Activated CD4-positive, alpha-beta T cell treated with anti-CD3 and anti-CD28 coated beads, Interleukin-2, amount 50 U/mL, for 1 hour (primary cell): ENCODE results near the gene PGLYRP3.

Source experiments
- DNase-seq: peaks from one replicate; pipeline ENCODE4 v3.0.0-alpha.2; 2020

Gene PGLYRP3, protein sequence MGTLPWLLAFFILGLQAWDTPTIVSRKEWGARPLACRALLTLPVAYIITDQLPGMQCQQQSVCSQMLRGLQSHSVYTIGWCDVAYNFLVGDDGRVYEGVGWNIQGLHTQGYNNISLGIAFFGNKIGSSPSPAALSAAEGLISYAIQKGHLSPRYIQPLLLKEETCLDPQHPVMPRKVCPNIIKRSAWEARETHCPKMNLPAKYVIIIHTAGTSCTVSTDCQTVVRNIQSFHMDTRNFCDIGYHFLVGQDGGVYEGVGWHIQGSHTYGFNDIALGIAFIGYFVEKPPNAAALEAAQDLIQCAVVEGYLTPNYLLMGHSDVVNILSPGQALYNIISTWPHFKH

DNA sequence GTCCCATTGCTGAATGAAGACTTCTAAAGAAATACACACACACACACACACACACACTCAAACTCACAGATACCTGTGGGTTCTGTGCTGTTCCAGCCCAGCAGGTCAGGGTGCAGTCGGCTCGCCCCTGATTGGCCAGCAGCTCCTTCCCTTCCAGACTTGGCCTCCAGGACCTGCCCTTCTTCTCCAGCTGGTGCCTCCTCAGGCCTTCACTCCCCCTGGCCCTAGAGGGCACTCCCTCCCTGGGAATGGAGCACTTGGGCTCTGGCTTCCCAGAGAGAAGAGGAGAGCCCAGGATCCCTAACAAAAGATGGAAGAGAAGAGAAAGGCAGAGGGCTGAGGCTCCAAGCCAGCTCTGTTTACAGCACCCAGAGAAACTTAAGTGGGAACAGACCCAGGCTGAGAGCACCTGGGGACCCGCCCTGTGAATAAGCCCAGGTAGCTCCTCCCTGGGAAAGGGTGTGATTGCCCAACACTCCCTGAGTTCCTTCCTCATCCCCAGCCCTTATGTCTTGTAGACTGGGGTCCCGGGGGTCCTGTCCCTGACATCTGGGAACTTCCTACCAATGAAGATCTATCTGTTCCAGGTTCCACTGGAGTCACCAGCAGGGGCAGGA lies at the start of gene PGLYRP3:
TSS of gene PGLYRP3 (minus strand) at position 383 of the 617 bp plus-strand sequence. CDS start 2,287 bp downstream, outside the sequence.
- no peak for DNase-seq

DNA sequence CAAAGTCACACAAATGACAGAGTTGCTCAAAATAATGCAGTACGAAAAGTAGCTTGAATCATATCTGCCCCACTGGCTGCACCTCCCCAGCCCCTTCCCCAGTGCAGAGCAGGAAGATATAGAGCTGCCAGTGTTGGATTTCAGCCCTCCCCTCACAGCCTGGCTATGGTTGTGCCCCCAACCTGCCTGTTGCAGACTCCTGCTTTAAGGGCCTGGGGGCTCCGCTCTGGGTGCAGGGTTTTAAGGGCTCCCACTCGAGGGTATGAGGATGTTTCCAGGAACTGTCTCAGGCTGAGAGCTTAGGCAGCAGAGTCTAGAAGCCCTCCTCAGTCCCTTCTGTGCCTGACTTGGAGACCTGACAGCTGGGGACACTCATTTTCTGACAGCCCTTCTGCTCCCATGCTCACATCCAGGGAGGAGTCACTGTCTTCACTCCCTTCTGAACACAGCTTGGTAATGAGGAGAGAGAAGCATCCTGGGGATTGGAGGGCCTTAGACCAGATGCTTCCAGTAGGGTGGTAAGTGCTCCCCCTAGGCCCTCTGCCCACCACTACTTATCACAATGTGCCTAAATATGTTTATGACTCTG lies 49.5 kb upstream of the PGLYRP3 start:
- no peak for DNase-seq

DNA sequence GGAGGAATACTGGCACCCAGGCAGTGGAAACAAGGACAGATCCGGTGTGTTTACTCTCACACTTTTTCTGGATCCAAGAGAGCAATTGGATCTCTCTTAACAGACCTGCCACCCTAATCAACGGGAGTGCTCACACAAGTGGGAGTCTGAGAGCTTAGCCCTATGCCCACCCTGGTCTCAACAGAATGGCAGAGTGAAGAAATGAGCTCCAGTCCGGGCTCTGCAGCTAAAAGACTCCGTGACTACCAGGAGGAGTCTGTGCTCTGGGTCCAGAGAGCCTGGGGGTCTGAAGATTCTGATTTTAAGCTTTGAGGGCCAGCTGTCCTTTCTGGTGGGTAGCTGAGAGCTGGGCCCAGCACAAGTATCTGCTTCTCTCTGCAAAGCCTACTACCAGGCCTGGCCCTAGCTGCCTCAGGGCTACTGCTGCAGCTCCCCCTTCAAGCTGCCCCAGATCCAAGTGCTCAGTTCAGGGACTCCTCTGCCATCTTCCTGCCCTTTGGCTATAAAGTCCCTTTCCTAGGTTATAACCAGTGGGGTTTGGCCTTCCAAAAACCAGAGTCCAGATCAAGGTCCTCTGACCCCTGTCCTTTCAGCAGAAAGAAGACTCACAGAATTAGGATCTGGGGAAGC lies 48.8 kb upstream of the PGLYRP3 start:
- DNase-seq: no peak

DNA sequence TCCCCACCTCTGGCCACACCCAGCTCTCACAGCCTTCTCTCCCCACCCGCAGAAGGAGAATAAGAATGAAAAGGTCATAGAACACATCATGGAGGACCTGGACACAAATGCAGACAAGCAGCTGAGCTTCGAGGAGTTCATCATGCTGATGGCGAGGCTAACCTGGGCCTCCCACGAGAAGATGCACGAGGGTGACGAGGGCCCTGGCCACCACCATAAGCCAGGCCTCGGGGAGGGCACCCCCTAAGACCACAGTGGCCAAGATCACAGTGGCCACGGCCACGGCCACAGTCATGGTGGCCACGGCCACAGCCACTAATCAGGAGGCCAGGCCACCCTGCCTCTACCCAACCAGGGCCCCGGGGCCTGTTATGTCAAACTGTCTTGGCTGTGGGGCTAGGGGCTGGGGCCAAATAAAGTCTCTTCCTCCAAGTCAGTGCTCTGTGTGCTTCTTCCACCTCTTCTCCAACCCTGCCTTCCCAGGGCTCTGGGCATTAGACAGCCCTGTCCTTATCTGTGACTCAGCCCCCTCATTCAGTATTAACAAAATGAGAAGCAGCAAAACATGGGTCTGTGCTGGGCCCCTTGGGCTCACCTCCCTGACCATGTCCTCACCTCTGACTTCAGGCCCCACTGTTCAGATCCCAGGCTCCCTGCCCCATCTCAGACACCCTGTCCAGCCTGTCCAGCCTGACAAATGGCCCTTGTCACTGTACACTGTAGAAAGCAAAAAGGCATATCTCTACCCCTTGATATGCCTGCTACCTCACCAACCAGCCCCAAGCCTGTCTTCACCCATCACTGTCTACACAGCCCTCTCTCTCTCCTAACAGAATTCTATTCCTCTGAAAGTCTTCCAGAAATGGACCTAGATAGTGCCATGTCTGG lies 48.1 kb upstream of the PGLYRP3 start:
- DNase-seq: no peak

DNA sequence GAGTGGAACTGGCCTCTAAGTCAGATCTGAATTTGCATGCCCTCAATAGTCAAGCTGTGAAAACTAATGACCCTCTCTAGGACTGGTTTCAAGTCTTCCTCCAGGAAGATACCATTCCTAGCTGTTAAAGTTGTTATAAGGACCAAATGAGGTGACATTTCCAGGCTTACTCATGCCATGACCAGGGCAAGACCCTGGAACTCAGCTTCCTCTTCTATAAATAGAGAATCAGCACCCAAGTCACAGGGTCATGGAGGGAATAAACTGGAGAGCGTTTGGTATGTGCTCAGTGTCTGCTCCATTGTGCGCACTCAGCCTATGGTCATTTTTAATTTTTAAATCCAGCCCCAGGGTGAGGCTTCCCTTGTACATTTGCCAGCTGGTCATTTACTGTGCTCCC lies 47.4 kb upstream of the PGLYRP3 start:
- no peak for DNase-seq

DNA sequence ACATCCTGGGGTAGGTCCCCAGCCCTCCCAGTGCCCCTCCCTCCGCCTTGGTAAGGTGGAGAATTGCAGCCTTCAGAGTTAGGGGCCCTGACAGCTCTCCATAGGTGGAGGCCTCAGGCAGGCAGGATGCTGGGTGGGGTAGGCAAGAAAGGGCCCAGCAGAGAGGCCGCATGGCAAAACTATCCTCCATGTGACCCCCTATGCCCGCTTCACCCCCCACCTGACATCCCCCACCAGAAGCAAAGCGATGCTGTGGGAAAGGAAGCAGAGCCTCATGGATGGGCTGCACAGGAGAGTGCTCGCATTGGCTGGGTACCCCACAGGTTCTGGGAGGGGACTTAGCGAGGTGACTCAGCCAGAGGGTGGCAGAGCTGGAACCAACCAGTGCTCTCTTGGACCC lies 46.5 kb upstream of the PGLYRP3 start:
- DNase-seq: no peak

DNA sequence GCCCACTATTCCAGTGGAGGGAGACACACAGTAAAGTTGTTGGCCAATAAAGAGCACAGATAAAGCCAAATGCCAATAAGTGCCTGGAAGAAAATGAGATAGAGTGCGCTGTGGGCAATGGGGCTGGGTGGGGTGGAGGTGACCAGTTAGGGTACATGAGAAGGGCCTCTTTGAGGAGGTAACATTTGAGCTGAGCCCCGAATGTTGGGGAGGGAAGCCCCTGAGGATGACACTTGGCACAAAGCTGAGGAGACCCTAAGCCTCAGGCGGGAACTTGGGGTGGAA lies 45.9 kb upstream of the PGLYRP3 start:
- DNase-seq: no peak

DNA sequence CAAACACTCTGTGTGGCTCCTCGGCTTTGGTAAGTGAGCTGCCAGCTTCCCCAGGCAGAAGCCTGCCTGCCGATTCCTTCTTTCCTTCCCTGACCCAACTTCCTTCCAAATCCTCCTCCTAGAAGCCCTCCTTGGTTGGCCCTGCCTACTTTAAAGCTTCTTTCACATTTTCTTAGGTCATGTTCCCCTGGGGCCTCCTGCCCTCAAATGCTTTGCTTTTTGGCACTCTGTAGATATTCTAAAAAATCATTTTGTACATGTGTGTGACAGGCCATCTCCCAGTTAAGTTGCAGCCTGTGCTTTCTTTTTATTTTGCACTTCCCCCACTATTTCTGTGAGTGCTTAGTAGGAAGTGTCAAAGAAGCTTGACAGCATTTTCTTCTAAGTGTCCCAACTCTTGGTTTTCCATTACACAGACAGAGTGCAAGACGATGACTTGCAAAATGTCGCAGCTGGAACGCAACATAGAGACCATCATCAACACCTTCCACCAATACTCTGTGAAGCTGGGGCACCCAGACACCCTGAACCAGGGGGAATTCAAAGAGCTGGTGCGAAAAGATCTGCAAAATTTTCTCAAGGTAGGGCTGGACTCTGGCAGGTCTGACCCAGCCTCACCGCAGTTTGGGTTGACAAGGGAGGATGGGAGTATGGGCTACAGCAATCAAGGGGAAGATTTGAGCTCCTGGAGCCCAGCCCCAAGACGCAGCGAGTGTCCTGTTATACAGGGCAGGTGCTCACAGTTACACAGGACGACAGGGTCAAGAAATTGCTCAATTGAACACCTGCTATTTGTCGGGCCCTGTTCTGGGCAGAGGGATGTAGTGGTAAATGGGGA lies 45.3 kb upstream of the PGLYRP3 start, which contains the start of gene S100A9:
TSS of gene S100A9 (plus strand) at position 2 of the 838 bp plus-strand sequence. CDS start at position 432, 430 bp downstream.
- no peak for DNase-seq

DNA sequence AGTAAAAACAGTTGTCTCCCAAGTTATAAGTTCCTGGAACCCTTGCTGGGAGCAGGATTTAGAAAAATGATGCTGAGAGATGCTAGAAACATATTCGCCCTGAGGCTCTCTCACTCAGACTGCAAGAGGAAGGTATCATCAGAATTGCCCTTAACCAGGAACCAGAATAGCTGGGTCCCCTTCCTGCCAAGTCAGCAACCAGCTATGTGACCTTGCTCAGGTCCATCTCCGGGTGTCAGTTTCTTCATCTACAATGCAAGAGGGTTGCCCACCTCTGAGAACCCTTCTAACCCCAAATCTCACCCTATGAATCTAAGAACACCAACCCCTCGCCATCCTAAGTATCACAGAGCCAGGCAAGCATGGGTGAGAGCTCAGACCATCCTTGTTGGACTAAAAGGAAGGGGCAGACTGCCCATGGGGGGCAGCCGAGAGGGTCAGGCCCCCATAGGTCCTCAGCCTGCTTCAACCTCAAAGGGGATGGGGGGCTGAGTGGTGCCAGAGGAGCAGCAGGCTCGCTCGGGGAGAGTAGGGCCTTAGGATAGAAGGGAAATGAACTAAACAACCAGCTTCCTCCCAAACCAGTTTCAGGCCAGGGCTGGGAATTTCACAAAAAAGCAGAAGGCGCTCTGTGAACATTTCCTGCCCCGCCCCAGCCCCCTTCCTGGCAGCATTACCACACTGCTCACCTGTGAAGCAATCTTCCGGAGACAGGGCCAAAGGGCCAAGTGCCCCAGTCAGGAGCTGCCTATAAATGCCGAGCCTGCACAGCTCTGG lies 44.5 kb upstream of the PGLYRP3 start:
- DNase-seq: no peak

DNA sequence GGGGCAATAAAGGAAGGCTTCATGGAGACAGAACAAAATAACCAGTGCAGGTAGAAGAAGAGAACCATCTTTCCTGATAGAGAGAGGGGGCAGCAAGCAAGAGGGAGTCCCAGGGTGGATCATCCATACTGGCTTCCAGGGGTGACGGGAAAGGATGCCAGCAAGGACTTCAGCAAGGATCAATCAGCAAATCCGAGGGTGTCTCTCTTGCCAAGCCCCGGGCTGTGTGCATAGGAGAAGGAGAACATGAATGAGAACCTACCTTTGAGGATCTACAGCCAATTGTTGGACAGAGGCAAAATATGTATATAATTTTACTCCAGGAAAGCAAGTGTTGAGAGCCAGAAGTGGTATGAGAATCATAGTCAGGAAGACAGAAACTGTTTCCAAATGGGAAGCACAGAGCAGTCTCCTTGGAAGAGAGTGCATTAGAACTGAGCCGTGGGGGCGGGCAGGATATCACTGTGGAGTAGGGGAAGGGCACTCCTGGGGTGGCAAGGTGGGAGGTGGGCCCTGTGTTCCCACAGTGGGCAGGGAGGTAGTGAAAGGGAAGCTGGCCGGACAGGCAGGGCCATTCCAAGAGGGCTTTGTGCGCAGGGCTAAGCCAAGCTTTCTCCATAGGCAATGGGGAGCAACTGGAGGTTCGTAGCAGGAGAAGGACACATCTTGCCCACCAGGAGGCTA lies 43.8 kb upstream of the PGLYRP3 start:
- no peak for DNase-seq

DNA sequence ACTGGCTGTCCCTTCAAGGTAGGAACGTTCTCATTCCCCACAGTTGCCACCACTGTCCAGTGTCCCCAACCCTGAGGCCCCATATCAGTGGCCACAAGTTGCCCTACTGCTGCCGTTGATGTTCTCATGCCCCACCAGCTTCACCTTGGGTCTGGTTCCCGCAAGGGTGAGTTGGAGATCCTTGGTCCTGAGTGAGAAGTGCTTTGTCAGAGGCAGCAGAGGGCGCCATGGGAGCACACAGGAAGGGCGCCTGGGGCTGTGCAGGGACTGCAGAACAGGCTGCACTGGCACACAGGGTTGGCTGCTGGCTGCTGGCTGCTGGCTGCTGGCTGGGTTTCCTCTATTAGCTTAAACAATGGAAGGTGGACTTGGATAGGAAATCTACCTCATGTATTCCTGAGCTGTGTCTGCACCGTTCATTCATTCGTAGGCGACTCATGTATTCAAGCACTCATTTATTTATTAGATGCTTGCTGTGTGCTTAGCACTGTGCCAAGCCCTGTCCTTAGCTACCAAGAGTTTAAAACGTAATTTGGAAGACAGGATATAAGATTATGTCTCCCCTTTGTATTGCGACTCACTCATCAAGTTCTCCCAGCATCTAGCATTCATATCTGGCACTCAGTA lies 42.8 kb upstream of the PGLYRP3 start:
- peak; percentile 13 for DNase-seq

DNA sequence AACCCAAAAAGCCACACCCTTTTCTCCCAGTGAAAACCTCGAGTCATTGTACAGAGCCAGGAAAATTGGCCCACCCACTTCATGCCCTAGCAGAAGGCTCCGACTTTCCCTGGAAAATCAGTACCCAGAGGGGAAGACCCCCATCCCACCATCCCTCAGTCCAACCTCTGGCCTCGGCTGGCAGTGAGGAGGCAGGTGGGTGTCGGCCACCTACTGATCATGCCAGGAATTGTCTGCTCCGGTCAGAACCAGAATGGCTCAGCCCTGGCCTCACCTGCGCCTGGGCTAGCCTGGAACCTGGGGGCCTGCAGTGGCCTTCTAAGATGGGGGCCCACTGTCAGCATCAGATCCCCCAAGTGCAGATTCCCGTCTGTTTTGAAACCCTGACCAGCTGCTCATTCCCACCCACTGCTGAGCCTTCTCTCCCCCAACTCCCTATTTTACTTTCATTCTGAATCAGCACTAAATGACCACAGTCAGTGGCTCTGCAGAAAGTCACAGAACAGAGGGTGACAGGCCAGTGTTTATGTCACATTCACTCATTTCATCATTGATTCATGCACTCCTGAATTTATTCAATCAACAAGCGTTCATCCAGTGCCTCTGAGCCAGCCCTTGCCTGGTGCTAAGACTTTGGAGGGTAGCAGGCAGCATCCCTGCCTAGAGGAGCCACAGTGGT lies 41.9 kb upstream of the PGLYRP3 start:
- no peak for DNase-seq

DNA sequence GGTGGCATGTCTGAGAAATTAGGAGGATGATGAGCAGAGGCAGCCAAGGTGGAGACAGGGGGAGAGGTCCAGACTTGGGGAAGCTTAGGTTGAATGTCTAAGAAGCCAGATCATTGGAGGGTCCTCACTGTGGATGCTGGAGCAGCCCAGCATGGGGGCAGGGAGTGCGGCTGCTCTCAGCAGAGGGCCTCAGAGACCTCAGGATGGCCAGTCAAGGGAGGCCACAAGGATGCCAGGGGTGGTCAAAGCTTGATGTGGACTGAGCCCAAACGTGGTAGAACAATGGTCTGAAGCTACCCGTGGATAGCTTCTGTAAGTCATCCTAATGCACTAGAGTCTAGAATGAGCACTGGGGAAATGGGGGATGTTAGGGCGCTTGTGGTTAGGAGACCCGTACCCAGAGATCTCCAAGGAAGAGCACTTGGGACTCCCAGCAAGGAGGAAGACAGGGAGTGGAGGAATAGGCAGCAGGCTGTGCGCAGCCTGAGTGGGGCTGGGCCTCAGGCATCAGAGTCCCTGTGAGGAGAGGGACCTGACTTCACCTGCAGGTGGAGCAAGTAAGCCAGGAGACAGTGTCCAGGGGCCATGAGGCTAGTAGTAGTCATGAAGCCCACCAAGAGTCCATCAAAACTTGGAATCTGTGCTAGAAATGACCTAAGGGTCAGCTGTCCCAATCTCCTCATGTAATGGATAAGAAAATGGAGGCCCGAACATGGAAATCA lies 40.6 kb upstream of the PGLYRP3 start:
- DNase-seq: no peak

DNA sequence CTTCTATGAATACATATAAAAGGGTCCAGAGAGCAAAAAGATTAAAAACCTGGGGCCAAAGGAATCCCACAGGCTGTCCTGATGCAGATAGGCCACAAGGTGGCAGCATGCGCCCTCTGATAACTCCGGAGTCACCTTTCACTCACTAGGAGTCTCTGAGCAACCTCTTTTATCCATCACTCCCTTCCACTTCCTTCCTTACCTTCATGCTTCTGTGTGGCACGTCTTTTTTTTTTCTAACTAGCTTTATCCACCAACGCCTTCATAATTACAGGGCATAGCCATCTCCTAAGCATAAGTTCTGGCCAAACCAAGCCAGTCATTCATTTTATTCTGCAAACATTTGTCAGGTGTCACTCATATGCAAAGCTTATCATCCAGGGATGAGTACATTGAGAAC lies 39.8 kb upstream of the PGLYRP3 start:
- DNase-seq: peak; percentile 61

DNA sequence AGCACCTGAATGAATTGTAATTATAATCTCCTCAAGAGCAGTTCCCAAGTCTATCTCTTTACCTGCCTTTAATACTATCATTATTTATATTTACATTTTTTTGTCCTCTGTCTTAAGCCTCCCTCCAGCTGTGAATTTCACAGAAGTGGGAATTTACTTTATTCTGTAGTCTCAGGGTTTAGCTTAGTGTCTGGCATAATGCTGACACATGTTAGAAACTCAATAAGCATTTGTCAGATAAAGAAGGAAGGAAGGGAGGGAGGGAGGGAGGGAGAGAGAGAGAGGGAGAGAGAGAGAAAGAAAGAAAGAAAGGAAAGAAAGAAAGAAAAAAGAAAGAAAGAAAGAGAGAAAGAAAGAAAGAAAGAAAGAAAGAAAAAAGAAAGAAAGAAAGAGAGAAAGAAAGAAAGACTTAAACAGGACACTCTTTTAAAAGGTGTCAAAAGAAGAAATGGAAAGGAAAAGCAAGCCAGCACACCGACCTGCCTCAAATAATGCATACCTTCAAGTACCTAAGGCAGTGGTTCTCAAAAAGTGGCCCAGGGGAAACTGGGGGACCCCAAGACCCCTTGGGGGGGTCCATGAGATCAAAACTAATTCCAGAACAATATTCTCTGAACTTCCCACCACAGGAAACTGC lies 37.7 kb upstream of the PGLYRP3 start:
- DNase-seq: no peak

DNA sequence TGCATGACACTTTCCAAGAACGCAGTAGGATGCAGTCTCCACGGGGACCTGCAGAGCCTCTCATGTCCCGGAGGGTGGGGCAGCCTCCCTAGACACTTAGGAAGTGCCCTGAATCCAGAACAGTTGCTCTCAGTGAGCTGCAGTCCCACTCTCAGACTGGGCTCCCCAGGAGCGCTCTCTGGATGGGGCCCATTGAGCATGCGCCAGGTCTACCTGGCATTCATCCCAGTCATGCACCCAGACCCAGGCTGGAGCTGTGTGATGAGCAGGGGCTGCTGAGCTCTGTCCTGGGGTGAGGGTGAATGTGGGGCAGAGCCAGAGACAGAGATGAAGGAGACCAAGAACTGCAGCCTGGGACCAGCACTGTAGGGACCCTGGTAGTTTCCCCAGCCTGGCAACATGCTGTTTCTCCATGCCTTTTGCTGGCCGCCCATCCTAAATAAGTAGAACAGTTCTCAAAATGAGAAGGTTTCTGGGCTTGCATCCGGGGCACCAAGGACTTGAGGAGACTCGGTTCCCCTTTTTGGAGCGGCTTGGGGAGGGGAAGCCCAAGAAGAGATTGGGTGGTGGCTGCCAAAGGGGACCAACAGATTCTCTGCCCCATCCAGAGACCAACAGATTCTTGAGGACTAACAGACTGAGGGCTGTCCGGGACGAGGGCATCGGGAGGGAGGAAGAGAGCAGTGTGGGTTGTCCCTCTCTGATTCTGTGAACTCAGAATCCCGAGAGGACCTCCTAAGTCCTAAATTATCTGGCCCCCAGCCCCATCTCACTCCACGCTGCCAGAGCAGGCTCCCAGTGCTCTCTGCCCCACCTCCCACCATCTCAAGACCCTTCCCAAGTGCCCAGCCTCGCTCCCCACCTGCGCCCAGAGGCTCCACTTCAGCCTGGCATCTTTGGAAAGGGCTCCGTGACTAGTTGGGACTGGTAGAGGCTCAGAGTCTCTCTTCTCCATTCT lies 36.9 kb upstream of the PGLYRP3 start:
- no peak for DNase-seq
